ENCODE measurements around the gene OMP. TPM values are rescaled to one million over a fixed set of nuclear protein-coding genes. Genes with fewer than 3 reads are reported as not detected.
A peak's percentile ranks its signal among the peaks of the same experiment; 100 is the strongest.

The OMP gene
- total RNA-seq, 1 donor from 2014 or later = not detected

GRCh38 chr11:77081976-77082836 is 20.4 kb upstream of the OMP start:
- H3K36me3 Mint-ChIP-seq (ENCODE audit: unreplicated experiment) = peaks cover 20% of the 10 kb centered on the region
- H3K4me1 Mint-ChIP-seq (ENCODE audit: low read depth, unreplicated experiment) = peaks cover 8% of the 10 kb centered on the region
- no peaks in the 10 kb centered on the region for H3K27me3 Mint-ChIP-seq (ENCODE audit: unreplicated experiment)
- peak; percentile 10 for DNase-seq
- H3K9me3 Mint-ChIP-seq (ENCODE audit: unreplicated experiment) = peaks cover 11% of the 10 kb centered on the region
- no peak for TF ChIP-seq CTCF (IDR thresholded peaks at IDR 0.05; ENCODE audit: partially characterized antibody, unreplicated experiment)
- H3K4me3 Mint-ChIP-seq (ENCODE audit: unreplicated experiment) = no peak overlapping the region
- no peak overlapping the region for H3K27ac Mint-ChIP-seq (ENCODE audit: unreplicated experiment)

GRCh38 chr11:77082838-77083565 is 19.6 kb upstream of the OMP start:
- Mint-ChIP-seq H3K9me3 (ENCODE audit: unreplicated experiment) (peaks cover 9% of the 10 kb centered on the region), H3K36me3 (ENCODE audit: unreplicated experiment) (peaks cover 21% of the 10 kb centered on the region), H3K27me3 (ENCODE audit: unreplicated experiment) (no peaks in the 10 kb centered on the region), H3K4me3 (ENCODE audit: unreplicated experiment) (no peak overlapping the region), H3K27ac (ENCODE audit: unreplicated experiment) (no peak overlapping the region), H3K4me1 (ENCODE audit: low read depth, unreplicated experiment) (peaks cover 8% of the 10 kb centered on the region)
- peak; percentile 17 for DNase-seq
- no peak for TF ChIP-seq CTCF (IDR thresholded peaks at IDR 0.05; ENCODE audit: partially characterized antibody, unreplicated experiment)

GRCh38 chr11:77083566-77084245 is 18.9 kb upstream of the OMP start:
- Mint-ChIP-seq H3K9me3 (ENCODE audit: unreplicated experiment) (peaks cover 6% of the 10 kb centered on the region), H3K27me3 (ENCODE audit: unreplicated experiment) (no peaks in the 10 kb centered on the region), H3K27ac (ENCODE audit: unreplicated experiment) (no peak overlapping the region), H3K36me3 (ENCODE audit: unreplicated experiment) (peaks cover 15% of the 10 kb centered on the region), H3K4me3 (ENCODE audit: unreplicated experiment) (no peak overlapping the region), H3K4me1 (ENCODE audit: low read depth, unreplicated experiment) (peaks cover 8% of the 10 kb centered on the region)
- DNase-seq = peak; percentile 7
- TF ChIP-seq CTCF (IDR thresholded peaks at IDR 0.05; ENCODE audit: partially characterized antibody, unreplicated experiment) = no peak

GRCh38 chr11:77084581-77085191 is 18.0 kb upstream of the OMP start:
- peaks cover 5% of the 10 kb centered on the region for H3K36me3 Mint-ChIP-seq (ENCODE audit: unreplicated experiment)
- DNase-seq = peak; percentile 14
- no peak for TF ChIP-seq CTCF (IDR thresholded peaks at IDR 0.05; ENCODE audit: partially characterized antibody, unreplicated experiment)
- H3K4me1 Mint-ChIP-seq (ENCODE audit: low read depth, unreplicated experiment) = peaks cover 8% of the 10 kb centered on the region
- no peak overlapping the region for H3K4me3 Mint-ChIP-seq (ENCODE audit: unreplicated experiment)
- H3K9me3 Mint-ChIP-seq (ENCODE audit: unreplicated experiment) = peaks cover 4% of the 10 kb centered on the region
- H3K27ac Mint-ChIP-seq (ENCODE audit: unreplicated experiment) = no peak overlapping the region
- H3K27me3 Mint-ChIP-seq (ENCODE audit: unreplicated experiment) = no peaks in the 10 kb centered on the region
